Stimulated activated CD8-positive, alpha-beta memory T cell treated with anti-CD3 and anti-CD28 coated beads, Interleukin-7, amount 100 ng/mL, for 4 hours (primary cell): Measurements from ENCODE around the gene VRK2.
"Not testable (repeated sequence)": the region's sequence is repeated elsewhere in the genome, so short reads cannot be mapped to it uniquely, and the experiment has no call there.

Source experiments
- DNase-seq, 2 donors: peaks; one replicate each; pipeline ENCODE4 v3.0.0-alpha.2; 2020; ENCODE audit warnings: low read depth in 2 of 2

The VRK2 gene

GRCh38 chr2:58158481-58158880, 111.9 kb downstream of the VRK2 start:
- DNase-seq = no peak

- no peak for DNase-seq
These were observed 117.3 kb downstream of the VRK2 start for GRCh38 chr2:58163913-58164312.

- DNase-seq = not testable (repeated sequence)
These were observed 121.5 kb downstream of the VRK2 start for GRCh38 chr2:58168130-58168529.

GRCh38 chr2:58169845-58170244, 123.2 kb downstream of the VRK2 start:
- DNase-seq = not testable (repeated sequence)

GRCh38 chr2:58170334-58170933, 123.8 kb downstream of the VRK2 start:
- not testable (repeated sequence) for DNase-seq

- not testable (repeated sequence) for DNase-seq
These were observed 125.2 kb downstream of the VRK2 start for GRCh38 chr2:58171831-58172230.

- not testable (repeated sequence) for DNase-seq
These were observed 130.6 kb downstream of the VRK2 start for GRCh38 chr2:58177187-58177586.

GRCh38 chr2:58180175-58180574, 133.6 kb downstream of the VRK2 start:
- DNase-seq = not testable (repeated sequence)

- DNase-seq = no peak
These were observed 134.0 kb downstream of the VRK2 start for GRCh38 chr2:58180635-58181034.

- DNase-seq = no peak
These were observed 135.9 kb downstream of the VRK2 start for GRCh38 chr2:58182527-58182926.

GRCh38 chr2:58186501-58186900, 139.9 kb downstream of the VRK2 start:
- DNase-seq = no peak

GRCh38 chr2:58187022-58187421, 140.4 kb downstream of the VRK2 start:
- DNase-seq = not testable (repeated sequence)

- DNase-seq = no peak
These were observed 147.9 kb downstream of the VRK2 start for GRCh38 chr2:58194458-58194857.

- no peak for DNase-seq
These were observed 149.1 kb downstream of the VRK2 start for GRCh38 chr2:58195662-58196061.

- DNase-seq = no peak
These were observed 151.3 kb downstream of the VRK2 start for GRCh38 chr2:58197894-58198293.

GRCh38 chr2:58202404-58202803, 155.8 kb downstream of the VRK2 start:
- no peak for DNase-seq

GRCh38 chr2:58203018-58203417, 156.4 kb downstream of the VRK2 start:
- no peak for DNase-seq

GRCh38 chr2:58204195-58204959, 157.8 kb downstream of the VRK2 start:
- no peak for DNase-seq

GRCh38 chr2:58206785-58207184, 160.2 kb downstream of the VRK2 start:
- DNase-seq = no peak

- no peak for DNase-seq
These were observed 160.6 kb downstream of the VRK2 start for GRCh38 chr2:58207189-58207588.
